NCI-H1930 (cell line): ENCODE measurements around the gene DDX56.
"Not testable (repeated sequence)": the region's sequence is repeated elsewhere in the genome, so short reads cannot be mapped to it uniquely, and the experiment has no call there.

Experiments used
- DNase-seq, 2 experiments: peaks; one replicate each; lab custom pipeline; 2025; lab: John Stamatoyannopoulos, UW

DDX56 gene

DNA sequence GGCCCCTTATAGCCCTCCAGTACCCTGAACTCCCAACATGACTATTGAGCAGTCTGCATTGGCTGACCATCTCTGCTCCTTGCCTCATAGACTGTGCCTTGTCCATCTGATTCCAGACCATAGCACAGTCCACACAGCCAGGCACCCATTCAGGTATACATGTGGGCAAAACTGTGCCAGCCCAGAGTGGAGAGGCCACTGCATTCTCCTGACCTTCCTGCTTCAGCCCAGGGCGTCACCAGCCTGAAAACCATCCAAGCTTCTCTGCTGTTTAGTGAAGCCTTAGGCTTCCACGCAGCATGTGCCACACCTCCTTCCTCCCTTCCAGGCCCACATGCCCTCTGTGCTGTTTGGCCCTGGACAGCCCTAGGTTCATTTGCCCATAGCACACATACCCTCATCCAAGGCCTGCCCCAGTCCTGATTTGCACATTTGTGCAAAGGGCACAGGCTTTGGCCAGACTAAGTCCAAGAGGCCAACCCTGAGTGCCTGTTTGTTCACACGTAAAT, 10.5 kb downstream of the DDX56 start:
- DNase-seq = no peak

DNA sequence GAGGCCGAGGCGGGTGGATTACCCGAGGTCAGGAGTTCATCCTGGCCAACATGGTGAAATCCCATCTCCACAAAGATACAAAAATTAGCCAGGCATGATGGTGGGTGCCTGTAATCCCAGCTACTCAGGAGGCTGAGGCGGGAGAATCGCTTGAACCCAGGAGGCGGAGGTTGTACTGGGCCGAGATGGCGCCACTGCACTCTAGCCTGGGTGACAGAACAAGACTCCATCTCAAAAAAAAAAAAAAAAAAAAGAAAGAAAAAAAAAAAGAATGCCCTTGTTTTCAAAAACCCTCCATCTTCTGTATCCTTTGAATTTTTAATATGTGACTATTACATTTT, 11.1 kb downstream of the DDX56 start:
- DNase-seq = not testable (repeated sequence)

DNA sequence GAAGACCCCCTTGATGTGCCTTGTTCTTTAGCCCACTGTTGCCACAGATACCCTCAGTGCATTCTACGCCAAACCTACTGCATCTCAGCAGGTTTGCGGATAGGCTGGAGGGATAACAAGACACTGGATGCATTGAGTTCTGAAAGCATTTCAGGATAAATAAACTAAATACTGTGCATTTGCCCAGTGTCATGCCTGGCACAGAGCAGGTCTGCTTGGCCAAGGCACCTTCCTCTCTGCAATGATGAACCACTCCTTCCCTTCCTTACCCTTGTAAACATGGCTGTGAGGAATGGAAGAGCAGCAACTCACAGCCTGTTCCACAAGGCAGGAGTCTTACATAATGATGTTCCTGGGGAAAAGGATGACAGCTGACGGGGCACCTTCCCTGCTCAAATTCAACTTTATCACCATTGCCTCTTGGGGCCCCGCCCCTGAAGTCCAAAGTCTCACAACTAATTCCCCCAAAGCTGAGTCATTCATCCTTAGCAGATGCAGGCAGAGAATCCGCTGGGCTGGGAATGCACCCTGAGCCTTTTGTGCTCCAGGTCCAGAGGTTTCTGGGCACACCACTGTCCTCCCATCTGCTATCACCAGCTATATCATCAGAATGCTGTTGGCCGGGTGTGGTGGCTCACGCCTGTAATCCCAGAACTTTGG, 11.6 kb downstream of the DDX56 start:
- DNase-seq = no peak

DNA sequence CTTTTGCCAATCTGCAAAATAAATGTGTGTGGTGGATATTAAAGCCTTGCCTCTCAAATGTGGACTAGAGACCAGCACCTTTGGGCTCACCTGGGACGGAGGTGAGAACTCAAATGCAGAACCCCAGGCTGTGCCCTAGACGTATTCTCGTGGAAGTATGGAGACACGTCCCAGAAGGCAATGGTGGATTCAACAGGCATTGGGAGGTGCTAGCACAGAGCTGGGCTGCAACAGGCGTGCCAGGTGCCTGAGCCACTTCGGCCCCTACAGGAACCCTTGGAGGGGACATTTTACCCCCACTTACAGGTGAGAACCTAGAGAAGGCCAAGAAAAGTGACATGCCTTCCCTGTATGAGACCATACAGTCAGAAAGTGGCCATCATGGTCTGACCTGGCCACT, 12.2 kb downstream of the DDX56 start:
- DNase-seq = no peak

- no peak for DNase-seq
Measured at GRCh38 chr7:44559485-44559884, 14.2 kb downstream of the DDX56 start.

- DNase-seq = no peak
Measured at GRCh38 chr7:44557485-44557884, 16.2 kb downstream of the DDX56 start.

- no peak for DNase-seq
Measured at GRCh38 chr7:44555350-44555749, 18.4 kb downstream of the DDX56 start.

GRCh38 chr7:44552473-44553005, 21.2 kb downstream of the DDX56 start:
- not testable (repeated sequence) for DNase-seq

- no peak for DNase-seq
Measured at GRCh38 chr7:44549457-44549856, 24.3 kb downstream of the DDX56 start.

- no peak for DNase-seq
Measured at GRCh38 chr7:44548893-44549292, 24.8 kb downstream of the DDX56 start.

DNA sequence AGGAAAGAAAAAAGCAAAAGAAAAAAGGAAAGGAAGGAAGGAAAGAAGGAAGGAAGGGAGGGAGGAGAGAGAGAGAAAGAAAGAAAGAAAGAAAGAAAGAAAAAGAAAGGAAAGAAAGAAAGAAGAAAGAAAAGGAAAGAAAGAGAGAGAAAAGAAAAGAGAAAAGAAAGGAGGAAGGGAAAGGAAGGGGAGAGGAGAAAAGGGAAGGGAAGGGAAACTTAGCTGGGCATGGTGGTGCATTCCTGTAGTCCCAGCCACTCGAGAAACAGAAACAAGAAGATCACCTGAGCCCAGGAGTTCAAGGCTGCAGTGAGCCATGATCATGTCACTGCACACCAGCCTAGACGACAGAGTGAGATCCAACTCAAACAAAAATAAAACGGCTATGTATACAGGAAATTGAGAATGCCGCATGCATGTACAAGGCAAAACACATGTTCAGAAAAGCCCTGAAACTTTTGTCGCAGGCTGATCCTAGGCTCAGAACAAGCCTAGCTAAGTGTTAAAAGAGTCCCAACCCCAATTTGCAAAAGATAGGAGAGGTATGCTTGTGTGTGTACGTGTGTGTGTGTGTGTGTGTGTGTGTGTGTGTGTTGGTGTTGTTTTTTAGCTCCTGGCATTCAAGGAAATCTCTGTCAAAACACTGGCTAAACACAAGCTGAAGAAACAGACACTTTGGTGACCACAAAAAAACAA, 26.0 kb downstream of the DDX56 start:
- no peak for DNase-seq

- DNase-seq = no peak
Measured at GRCh38 chr7:44541876-44542610, 31.7 kb downstream of the DDX56 start.

DNA sequence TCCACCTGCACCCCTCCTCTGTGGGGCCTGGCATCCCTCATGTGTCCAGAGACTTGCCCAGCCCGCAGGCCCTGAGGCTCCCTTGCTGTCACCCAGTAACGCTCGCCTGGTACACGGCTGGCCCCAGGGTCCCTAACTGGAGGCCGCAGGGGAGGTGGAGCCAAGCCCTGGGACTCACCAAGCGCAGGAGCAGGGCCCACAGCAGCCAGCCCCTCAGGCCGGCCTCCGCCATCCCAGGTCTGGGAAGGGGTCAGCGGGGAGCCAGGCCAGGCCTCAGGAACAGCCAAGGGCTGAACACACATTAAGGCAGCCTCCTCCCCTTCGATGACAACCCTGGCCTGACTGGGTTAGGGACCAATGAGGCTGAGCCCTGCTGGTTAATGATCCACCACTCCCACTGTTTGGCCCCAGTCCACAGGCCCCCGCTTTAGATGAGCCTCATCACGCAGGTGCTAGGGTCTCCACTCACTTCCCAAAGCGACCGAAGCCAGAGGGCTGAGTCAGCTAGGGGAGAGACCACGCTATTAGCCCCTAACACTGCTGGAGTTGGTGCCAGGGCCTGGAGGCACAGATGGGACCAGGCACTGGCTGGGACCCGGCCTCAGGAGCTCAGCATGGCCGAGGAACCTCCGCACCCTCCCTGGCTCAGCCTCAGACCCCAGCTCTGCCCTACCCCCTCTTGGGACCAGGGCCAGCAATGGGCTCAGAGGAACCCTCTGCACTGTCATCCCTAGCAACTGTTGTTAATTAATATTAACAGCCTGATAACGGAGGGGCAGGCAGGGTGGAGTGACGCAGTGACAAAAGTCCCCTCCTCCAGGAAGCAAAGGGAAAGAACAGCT, 32.5 kb downstream of the DDX56 start, which contains the start of gene NPC1L1:
Gene NPC1L1 (minus strand): TSS at position 303 of the 842 bp plus-strand sequence. CDS start 71 bp downstream, at position 232.
- no peak for DNase-seq

- DNase-seq = no peak
Measured at GRCh38 chr7:44540592-44541027, 33.1 kb downstream of the DDX56 start.

GRCh38 chr7:44539669-44540506, 33.8 kb downstream of the DDX56 start:
- DNase-seq = no peak

DNA sequence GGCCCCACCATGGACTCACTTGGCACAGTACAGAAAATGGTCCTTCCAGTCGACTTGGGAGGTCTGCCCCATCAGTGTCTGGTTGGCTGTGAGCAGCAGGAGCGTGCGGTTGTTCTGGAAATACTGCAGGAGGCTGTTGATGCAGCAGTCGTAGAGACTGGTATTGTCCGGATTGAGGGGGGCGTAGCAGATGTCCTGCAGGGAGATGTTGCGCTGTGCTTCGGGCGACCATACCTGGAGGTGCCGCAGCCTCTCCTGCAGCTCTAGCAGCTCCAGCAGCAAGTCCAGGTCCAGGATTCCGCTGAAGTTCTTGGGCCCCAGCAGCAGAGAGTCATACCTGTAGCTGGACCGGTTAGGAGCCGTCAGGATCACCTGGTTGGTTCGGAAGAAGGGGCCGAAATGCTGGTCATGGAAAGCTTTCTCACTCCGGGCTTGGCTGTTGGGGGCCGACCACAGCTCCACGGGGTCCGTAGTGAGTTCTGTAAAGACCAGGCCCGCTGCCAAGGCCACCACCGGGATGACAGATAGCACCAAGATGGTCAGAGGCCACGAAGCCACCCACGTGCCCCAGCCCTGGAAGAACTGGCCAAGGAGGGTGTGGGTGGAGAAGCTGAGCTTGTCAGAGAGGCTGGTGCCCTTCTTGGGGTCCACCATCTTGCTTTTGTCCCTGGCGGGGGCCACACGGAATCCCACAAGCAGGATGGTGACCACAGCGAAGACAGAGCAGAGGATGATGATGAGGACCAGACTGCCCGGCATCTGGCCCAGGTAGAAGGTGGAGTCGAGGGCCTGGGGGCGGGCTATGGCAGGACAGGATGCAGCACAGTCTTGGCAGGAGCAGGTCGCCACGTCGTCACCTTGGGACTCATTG, 34.7 kb downstream of the DDX56 start:
- DNase-seq = no peak

DNA sequence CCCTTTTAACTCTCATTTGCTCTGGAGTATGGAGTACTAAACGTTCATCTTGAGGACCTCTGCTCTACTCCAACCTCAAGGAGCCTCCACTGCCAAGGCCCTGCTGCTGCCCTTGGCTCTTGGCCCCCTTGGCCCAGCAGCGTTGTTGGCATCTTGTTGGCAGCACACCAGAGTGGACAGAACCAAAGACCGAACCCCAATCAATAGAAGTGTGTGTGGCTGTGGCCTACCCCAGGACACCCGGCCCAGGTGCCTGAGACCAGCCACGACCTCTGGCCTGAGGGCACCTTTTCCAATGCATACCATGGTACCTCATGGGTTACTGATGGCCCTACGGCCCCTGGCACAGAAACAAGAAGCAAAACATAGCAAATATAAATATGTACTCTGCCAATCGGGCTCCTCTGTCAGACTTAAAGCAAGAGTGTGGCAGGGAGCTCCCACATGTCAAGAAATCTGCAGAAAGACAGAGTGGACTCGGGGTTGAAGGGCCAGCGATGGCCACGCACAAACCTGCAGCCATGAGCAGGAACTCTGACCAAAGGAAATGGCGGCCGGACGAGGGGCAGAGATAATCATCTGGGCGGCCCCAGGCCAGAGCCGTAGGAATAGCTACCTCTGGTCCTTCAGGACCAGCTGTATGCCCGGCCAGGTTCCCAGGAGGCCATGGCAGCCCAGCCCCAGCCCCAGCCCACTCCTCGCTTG, 35.5 kb downstream of the DDX56 start:
- no peak for DNase-seq

DNA sequence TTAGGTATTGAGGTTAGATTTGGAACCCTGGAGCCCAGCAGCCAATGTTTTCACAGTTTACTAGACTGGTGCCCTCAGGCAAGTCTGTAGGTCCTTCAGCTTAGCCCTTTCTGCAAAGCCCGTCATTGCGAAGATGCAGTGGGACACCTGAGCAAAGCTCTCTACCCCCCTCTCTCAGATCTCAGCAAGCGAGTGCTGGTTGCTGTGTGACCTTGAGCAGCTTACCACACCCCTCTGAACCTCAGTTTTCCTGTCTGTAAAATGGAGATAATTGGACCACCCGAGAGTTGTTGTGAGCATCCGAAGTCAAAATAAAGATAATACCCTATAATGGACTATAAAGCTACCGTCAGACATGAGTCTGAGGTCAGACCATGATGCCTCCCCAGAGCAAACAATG, 36.3 kb downstream of the DDX56 start:
- no peak for DNase-seq

GRCh38 chr7:44536090-44536489, 37.6 kb downstream of the DDX56 start:
- DNase-seq = no peak
